GM23338 (cell line): Measurements from ENCODE around the gene KRT3. TPM values are rescaled to one million over a fixed set of nuclear protein-coding genes. Genes with fewer than 3 reads are reported as not detected.

Experiments
- ATAC-seq: fragments of 200-7000 bp; cut with Tn5 transposase; 3 replicates; pipeline ENCODE4 v1.9.1; 2020
- DNase-seq: peaks from one replicate; pipeline ENCODE4 v3.0.0-alpha.2; 2015; ENCODE audit warnings: low spot score
- H2AFZ ChIP-seq: fragments of 200-600 bp; sonication (generic); 2 replicates; pipeline ENCODE4 v1.8.0; 2016; ENCODE audit warnings: antibody characterized with exemption, mild to moderate bottlenecking, moderate library complexity
- H3F3A ChIP-seq: fragments of 200-600 bp; sonication (generic); replicated peaks from 2 replicates; pipeline ENCODE4 v1.8.0; 2017; ENCODE audit warnings: antibody characterized with exemption, mixed run types, low read depth
- H3K27ac ChIP-seq: fragments of 200-600 bp; sonication (generic); 2 replicates; pipeline ENCODE4 v1.6.1; 2016; ENCODE audit warnings: low read depth
- H3K27me3 ChIP-seq: fragments of 200-600 bp; sonication (generic); 2 replicates; pipeline ENCODE4 v1.8.0; 2016; ENCODE audit warnings: mild to moderate bottlenecking, mixed run types, moderate library complexity; ENCODE audit not compliant: insufficient read depth
- H3K36me3 ChIP-seq: fragments of 200-600 bp; sonication (generic); 2 replicates; pipeline ENCODE4 v1.8.0; 2016; ENCODE audit warnings: mild to moderate bottlenecking; ENCODE audit not compliant: insufficient read depth
- H3K4me1 ChIP-seq: fragments of 200-600 bp; sonication (generic); 2 replicates; pipeline ENCODE4 v1.8.0; 2016; ENCODE audit warnings: mild to moderate bottlenecking, moderate library complexity; ENCODE audit not compliant: insufficient read depth
- H3K4me2 ChIP-seq: fragments of 200-600 bp; sonication (generic); 2 replicates; pipeline ENCODE4 v1.7.1; 2017; ENCODE audit warnings: mixed run types
- H3K4me3 ChIP-seq: fragments of 200-600 bp; sonication (generic); 2 replicates; pipeline ENCODE4 v1.6.1; 2016; ENCODE audit warnings: mixed run types
- H3K79me2 ChIP-seq: fragments of 200-600 bp; sonication (generic); replicated peaks from 2 replicates; pipeline ENCODE4 v1.8.0; 2017; ENCODE audit warnings: mild to moderate bottlenecking; ENCODE audit not compliant: insufficient read depth
- H3K9me2 ChIP-seq: fragments of 200-600 bp; sonication (generic); 2 replicates; pipeline ENCODE4 v1.8.0; 2017; ENCODE audit not compliant: insufficient read depth
- H4K20me1 ChIP-seq: fragments of 200-600 bp; sonication (generic); replicated peaks from 2 replicates; pipeline ENCODE4 v1.8.0; 2017; ENCODE audit warnings: mild to moderate bottlenecking; ENCODE audit not compliant: insufficient read depth
- H3K27ac Mint-ChIP-seq: 2 replicates; pipeline ENCODE4 v1.8.0; 2020; ENCODE audit warnings: inconsistent platforms, mild to moderate bottlenecking, moderate library complexity, mixed read lengths
- H3K27me3 Mint-ChIP-seq: 3 replicates; pipeline ENCODE4 v1.8.0; 2022; ENCODE audit warnings: low read depth, mild to moderate bottlenecking, moderate library complexity, mixed read lengths, inconsistent platforms; ENCODE audit not compliant: insufficient read depth, poor library complexity
- H3K36me3 Mint-ChIP-seq: 3 replicates; pipeline ENCODE4 v1.8.0; 2021; ENCODE audit warnings: low read depth, mild to moderate bottlenecking, inconsistent platforms, moderate library complexity, mixed read lengths
- H3K4me1 Mint-ChIP-seq: 3 replicates; pipeline ENCODE4 v1.8.0; 2020; ENCODE audit warnings: mild to moderate bottlenecking, inconsistent platforms, mixed read lengths
- H3K4me3 Mint-ChIP-seq: 3 replicates; pipeline ENCODE4 v1.8.0; 2021; ENCODE audit warnings: moderate library complexity, mild to moderate bottlenecking, inconsistent platforms, mixed read lengths
- H3K9me3 Mint-ChIP-seq: 3 replicates; pipeline ENCODE4 v1.8.0; 2020; ENCODE audit warnings: moderate library complexity, mild to moderate bottlenecking, inconsistent platforms, mixed read lengths
- CREB1 ChIP-seq: fragments of 250-450 bp; sonication (Bioruptor Pico); IDR thresholded peaks from 2 replicates; pipeline ENCODE4 v1.5.0; 2020; ENCODE audit warnings: low read depth, mild to moderate bottlenecking, moderate library complexity
- EZH2 ChIP-seq: fragments of 200-600 bp; sonication (generic); IDR thresholded peaks from one replicate; pipeline ENCODE4 v1.8.0; 2017; ENCODE audit warnings: antibody characterized with exemption, mild to moderate bottlenecking, low read depth; ENCODE audit not compliant: unreplicated experiment
- EZH2phosphoT487 ChIP-seq: fragments of 200-600 bp; sonication (generic); IDR thresholded peaks from one replicate; pipeline ENCODE4 v1.8.1; 2018; ENCODE audit warnings: antibody characterized with exemption; ENCODE audit not compliant: unreplicated experiment
- JUNB ChIP-seq: IDR thresholded peaks from one replicate; pipeline ENCODE4 v1.6.1; 2016; ENCODE audit warnings: antibody characterized with exemption; ENCODE audit not compliant: unreplicated experiment
- NANOG ChIP-seq: IDR thresholded peaks from 2 replicates; pipeline ENCODE4 v1.6.1; 2016; ENCODE audit warnings: antibody characterized with exemption, borderline replicate concordance
- POLR2AphosphoS5 ChIP-seq: IDR thresholded peaks from 2 replicates; pipeline ENCODE4 v1.6.1; 2016; ENCODE audit warnings: antibody characterized with exemption, low read depth
- STAT1 ChIP-seq: IDR thresholded peaks from one replicate; pipeline ENCODE4 v1.6.1; 2016; ENCODE audit warnings: antibody characterized with exemption; ENCODE audit not compliant: unreplicated experiment
- ZNF114 ChIP-seq: fragments of 250-450 bp; sonication (Bioruptor Pico); IDR thresholded peaks from 2 replicates; pipeline ENCODE4 v1.5.0; 2020; ENCODE audit warnings: mild to moderate bottlenecking, moderate library complexity
- ZNF331 ChIP-seq: fragments of 250-450 bp; sonication (Bioruptor Pico); IDR thresholded peaks from 2 replicates; pipeline ENCODE4 v1.5.0; 2020; ENCODE audit warnings: low read depth, mild to moderate bottlenecking, moderate library complexity
- polyA plus RNA-seq: library from polyadenylated mRNA; unstranded; fragments of >200 nt; fragmentation: Nextera tagmentation; extraction: Ambion mirVana; gene quantifications from 2 replicates; pipeline ENCODE4 v1.2.1, GENCODE V29; 2016
- total RNA-seq: library from RNA; depleted of rRNA; stranded (reverse); fragments of >200 nt; shearing (Covaris generic); gene quantifications from 2 replicates; pipeline ENCODE4 v1.2.3, GENCODE V29; 2014
- TF ChIP-seq, protein P1 (sequence below): fragments of 250-450 bp; sonication (Bioruptor Pico); IDR thresholded peaks from 2 replicates; pipeline ENCODE4 v1.5.0; 2020; ENCODE audit warnings: mild to moderate bottlenecking, moderate library complexity
- TF ChIP-seq, protein P2 (sequence below), 2 experiments: fragments of 200-600 bp in 1 of 2; sonication (generic) in 1 of 2; conservative IDR thresholded peaks; 2 replicates each; pipeline versions ENCODE4 v1.5.1 to v1.6.1; 2016 to 2017; ENCODE audit warnings: antibody characterized with exemption in 2 of 2, low read depth in 2 of 2, mild to moderate bottlenecking in 2 of 2, moderate library complexity in 1 of 2
- TF ChIP-seq, protein P3 (sequence below): IDR thresholded peaks from 2 replicates; pipeline ENCODE4 v1.6.1; 2016; ENCODE audit warnings: antibody characterized with exemption
- TF ChIP-seq, protein P4 (sequence below): IDR thresholded peaks from one replicate; pipeline ENCODE4 v1.6.1; 2018; ENCODE audit warnings: antibody characterized with exemption; ENCODE audit not compliant: unreplicated experiment

Gene KRT3
- total and polyA plus RNA-seq, 2 experiments from 2014 or later: not detected

DNA sequence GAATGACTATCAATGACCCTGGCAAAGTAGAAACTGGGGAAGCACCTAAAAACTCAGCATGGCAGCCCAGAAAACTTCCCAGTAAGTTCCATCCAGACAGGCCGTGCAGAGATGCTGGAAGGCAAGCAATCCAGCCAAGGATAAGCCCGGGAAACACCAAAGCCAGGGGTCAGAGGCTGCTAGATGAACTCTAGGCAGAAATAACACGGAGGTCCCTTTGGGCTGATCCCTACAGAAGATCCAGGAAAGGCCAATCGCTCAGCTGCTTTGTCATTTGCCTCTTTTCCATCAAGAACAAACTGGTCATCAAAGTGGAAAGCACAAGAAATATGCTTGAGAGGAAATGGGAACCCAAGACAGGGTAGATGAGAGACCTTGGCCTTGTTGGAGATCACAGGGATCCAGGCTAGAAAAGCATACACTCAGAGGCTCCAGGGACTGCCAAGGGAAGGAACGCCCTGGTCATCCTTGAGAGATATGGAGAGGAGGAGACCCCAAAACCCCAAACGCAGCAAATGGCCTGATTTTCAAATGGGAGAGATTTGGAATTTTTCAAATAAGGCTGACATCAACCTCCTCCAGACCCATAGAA is 31.7 kb upstream of the KRT3 start:
- ATAC-seq: no peak
- TF ChIP-seq STAT1 (no peak), EZH2phosphoT487 (no peak), CREB1 (CRISPR knock-in tag) (no peak), NANOG (no peak), POLR2AphosphoS5 (no peak), JUNB (no peak), ZNF331 (CRISPR knock-in tag) (no peak), EZH2 (no peak), ZNF114 (CRISPR knock-in tag) (no peak)
- TF ChIP-seq, protein P1, sequence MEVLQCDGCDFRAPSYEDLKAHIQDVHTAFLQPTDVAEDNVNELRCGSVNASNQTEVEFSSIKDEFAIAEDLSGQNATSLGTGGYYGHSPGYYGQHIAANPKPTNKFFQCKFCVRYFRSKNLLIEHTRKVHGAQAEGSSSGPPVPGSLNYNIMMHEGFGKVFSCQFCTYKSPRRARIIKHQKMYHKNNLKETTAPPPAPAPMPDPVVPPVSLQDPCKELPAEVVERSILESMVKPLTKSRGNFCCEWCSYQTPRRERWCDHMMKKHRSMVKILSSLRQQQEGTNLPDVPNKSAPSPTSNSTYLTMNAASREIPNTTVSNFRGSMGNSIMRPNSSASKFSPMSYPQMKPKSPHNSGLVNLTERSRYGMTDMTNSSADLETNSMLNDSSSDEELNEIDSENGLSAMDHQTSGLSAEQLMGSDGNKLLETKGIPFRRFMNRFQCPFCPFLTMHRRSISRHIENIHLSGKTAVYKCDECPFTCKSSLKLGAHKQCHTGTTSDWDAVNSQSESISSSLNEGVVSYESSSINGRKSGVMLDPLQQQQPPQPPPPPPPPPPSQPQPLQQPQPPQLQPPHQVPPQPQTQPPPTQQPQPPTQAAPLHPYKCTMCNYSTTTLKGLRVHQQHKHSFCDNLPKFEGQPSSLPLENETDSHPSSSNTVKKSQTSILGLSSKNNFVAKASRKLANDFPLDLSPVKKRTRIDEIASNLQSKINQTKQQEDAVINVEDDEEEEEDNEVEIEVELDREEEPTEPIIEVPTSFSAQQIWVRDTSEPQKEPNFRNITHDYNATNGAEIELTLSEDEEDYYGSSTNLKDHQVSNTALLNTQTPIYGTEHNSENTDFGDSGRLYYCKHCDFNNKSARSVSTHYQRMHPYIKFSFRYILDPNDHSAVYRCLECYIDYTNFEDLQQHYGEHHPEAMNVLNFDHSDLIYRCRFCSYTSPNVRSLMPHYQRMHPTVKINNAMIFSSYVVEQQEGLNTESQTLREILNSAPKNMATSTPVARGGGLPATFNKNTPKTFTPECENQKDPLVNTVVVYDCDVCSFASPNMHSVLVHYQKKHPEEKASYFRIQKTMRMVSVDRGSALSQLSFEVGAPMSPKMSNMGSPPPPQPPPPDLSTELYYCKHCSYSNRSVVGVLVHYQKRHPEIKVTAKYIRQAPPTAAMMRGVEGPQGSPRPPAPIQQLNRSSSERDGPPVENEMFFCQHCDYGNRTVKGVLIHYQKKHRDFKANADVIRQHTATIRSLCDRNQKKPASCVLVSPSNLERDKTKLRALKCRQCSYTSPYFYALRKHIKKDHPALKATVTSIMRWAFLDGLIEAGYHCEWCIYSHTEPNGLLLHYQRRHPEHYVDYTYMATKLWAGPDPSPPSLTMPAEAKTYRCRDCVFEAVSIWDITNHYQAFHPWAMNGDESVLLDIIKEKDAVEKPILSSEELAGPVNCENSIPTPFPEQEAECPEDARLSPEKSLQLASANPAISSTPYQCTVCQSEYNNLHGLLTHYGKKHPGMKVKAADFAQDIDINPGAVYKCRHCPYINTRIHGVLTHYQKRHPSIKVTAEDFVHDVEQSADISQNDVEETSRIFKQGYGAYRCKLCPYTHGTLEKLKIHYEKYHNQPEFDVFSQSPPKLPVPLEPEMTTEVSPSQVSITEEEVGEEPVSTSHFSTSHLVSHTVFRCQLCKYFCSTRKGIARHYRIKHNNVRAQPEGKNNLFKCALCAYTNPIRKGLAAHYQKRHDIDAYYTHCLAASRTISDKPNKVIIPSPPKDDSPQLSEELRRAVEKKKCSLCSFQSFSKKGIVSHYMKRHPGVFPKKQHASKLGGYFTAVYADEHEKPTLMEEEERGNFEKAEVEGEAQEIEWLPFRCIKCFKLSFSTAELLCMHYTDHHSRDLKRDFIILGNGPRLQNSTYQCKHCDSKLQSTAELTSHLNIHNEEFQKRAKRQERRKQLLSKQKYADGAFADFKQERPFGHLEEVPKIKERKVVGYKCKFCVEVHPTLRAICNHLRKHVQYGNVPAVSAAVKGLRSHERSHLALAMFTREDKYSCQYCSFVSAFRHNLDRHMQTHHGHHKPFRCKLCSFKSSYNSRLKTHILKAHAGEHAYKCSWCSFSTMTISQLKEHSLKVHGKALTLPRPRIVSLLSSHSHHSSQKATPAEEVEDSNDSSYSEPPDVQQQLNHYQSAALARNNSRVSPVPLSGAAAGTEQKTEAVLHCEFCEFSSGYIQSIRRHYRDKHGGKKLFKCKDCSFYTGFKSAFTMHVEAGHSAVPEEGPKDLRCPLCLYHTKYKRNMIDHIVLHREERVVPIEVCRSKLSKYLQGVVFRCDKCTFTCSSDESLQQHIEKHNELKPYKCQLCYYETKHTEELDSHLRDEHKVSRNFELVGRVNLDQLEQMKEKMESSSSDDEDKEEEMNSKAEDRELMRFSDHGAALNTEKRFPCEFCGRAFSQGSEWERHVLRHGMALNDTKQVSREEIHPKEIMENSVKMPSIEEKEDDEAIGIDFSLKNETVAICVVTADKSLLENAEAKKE (CRISPR knock-in tag): no peak
- TF ChIP-seq, protein P2, sequence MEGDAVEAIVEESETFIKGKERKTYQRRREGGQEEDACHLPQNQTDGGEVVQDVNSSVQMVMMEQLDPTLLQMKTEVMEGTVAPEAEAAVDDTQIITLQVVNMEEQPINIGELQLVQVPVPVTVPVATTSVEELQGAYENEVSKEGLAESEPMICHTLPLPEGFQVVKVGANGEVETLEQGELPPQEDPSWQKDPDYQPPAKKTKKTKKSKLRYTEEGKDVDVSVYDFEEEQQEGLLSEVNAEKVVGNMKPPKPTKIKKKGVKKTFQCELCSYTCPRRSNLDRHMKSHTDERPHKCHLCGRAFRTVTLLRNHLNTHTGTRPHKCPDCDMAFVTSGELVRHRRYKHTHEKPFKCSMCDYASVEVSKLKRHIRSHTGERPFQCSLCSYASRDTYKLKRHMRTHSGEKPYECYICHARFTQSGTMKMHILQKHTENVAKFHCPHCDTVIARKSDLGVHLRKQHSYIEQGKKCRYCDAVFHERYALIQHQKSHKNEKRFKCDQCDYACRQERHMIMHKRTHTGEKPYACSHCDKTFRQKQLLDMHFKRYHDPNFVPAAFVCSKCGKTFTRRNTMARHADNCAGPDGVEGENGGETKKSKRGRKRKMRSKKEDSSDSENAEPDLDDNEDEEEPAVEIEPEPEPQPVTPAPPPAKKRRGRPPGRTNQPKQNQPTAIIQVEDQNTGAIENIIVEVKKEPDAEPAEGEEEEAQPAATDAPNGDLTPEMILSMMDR (conservative IDR thresholded peaks at IDR 0.05; ENCODE audit: low read depth in 2 of 2): no peak
- TF ChIP-seq, protein P3, sequence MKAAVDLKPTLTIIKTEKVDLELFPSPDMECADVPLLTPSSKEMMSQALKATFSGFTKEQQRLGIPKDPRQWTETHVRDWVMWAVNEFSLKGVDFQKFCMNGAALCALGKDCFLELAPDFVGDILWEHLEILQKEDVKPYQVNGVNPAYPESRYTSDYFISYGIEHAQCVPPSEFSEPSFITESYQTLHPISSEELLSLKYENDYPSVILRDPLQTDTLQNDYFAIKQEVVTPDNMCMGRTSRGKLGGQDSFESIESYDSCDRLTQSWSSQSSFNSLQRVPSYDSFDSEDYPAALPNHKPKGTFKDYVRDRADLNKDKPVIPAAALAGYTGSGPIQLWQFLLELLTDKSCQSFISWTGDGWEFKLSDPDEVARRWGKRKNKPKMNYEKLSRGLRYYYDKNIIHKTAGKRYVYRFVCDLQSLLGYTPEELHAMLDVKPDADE: no peak
- TF ChIP-seq, protein P4, sequence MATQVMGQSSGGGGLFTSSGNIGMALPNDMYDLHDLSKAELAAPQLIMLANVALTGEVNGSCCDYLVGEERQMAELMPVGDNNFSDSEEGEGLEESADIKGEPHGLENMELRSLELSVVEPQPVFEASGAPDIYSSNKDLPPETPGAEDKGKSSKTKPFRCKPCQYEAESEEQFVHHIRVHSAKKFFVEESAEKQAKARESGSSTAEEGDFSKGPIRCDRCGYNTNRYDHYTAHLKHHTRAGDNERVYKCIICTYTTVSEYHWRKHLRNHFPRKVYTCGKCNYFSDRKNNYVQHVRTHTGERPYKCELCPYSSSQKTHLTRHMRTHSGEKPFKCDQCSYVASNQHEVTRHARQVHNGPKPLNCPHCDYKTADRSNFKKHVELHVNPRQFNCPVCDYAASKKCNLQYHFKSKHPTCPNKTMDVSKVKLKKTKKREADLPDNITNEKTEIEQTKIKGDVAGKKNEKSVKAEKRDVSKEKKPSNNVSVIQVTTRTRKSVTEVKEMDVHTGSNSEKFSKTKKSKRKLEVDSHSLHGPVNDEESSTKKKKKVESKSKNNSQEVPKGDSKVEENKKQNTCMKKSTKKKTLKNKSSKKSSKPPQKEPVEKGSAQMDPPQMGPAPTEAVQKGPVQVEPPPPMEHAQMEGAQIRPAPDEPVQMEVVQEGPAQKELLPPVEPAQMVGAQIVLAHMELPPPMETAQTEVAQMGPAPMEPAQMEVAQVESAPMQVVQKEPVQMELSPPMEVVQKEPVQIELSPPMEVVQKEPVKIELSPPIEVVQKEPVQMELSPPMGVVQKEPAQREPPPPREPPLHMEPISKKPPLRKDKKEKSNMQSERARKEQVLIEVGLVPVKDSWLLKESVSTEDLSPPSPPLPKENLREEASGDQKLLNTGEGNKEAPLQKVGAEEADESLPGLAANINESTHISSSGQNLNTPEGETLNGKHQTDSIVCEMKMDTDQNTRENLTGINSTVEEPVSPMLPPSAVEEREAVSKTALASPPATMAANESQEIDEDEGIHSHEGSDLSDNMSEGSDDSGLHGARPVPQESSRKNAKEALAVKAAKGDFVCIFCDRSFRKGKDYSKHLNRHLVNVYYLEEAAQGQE: no peak
- Histone ChIP-seq H3F3A (no peaks in the 10 kb centered on the region), H4K20me1 (no peaks in the 10 kb centered on the region), H3K4me1 (no peaks in the 10 kb centered on the region), H3K27ac (no peak overlapping the region), H3K36me3 (no peaks in the 10 kb centered on the region), H3K27me3 (no peaks in the 10 kb centered on the region), H3K79me2 (no peaks in the 10 kb centered on the region), H2AFZ (no peak overlapping the region), H3K9me2 (peaks cover 13% of the 10 kb centered on the region; the same call in 1 of the 2 replicates), H3K4me2 (no peak overlapping the region), H3K4me3 (no peak overlapping the region)
- H3K27me3 Mint-ChIP-seq: peaks cover 2% of the 10 kb centered on the region
- no peaks in the 10 kb centered on the region; the same call in 1 of the 3 replicates for H3K9me3 Mint-ChIP-seq
- no peaks in the 10 kb centered on the region; the same call in 1 of the 3 replicates for H3K4me1 Mint-ChIP-seq
- no peak overlapping the region for H3K4me3 Mint-ChIP-seq
- H3K27ac Mint-ChIP-seq: no peak overlapping the region
- H3K36me3 Mint-ChIP-seq: no peaks in the 10 kb centered on the region
- DNase-seq: no peak
